Activated naive CD8-positive, alpha-beta T cell (primary cell): ENCODE data around the gene ADAMTS9.

ENCODE experiments used
- H3K27ac Mint-ChIP-seq: one replicate; pipeline ENCODE4 v1.8.0; 2021; ENCODE audit warnings: mixed read lengths
- H3K27me3 Mint-ChIP-seq: one replicate; pipeline ENCODE4 v1.8.0; 2021; ENCODE audit warnings: mixed read lengths
- H3K36me3 Mint-ChIP-seq: one replicate; pipeline ENCODE4 v1.8.0; 2021; ENCODE audit warnings: mixed read lengths
- H3K4me1 Mint-ChIP-seq: one replicate; pipeline ENCODE4 v1.8.0; 2021; ENCODE audit warnings: low read depth, mixed read lengths
- H3K4me3 Mint-ChIP-seq: one replicate; pipeline ENCODE4 v1.8.0; 2021; ENCODE audit warnings: mild to moderate bottlenecking, mixed read lengths
- H3K9me3 Mint-ChIP-seq: one replicate; pipeline ENCODE4 v1.8.0; 2021; ENCODE audit warnings: low read depth, mixed read lengths

Gene ADAMTS9

GRCh38 chr3:64566859-64567258 lies 120.9 kb downstream of the ADAMTS9 start:
- Mint-ChIP-seq H3K36me3 (no peaks in the 10 kb centered on the region), H3K4me1 (no peaks in the 10 kb centered on the region)

DNA sequence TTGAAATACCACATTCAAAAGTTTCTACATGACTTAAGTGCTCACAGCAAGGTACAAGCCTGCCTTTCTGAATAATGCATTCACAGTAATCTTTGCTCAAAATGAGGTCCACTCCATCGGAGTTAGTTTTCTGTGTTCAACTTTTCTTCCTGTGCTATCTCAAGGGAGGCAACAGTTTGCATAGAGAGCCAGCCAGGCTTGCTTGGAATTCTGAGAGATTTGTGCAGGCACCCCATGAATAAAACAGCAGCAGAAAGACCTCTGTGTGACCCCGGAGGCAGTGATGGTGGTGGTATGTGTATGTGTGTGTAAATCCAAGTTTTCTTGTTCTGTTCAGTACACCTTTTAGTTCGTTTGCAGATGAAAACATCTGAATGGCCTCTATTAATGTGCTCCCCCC lies 124.0 kb downstream of the ADAMTS9 start:
- Mint-ChIP-seq H3K27ac (no peak overlapping the region), H3K4me1 (no peaks in the 10 kb centered on the region), H3K36me3 (no peaks in the 10 kb centered on the region), H3K9me3 (no peaks in the 10 kb centered on the region), H3K4me3 (no peak overlapping the region), H3K27me3 (peaks cover 2% of the 10 kb centered on the region)

More at GRCh38 chr3:64566859-64567258, 120.9 kb downstream of the ADAMTS9 start:
- peaks cover 2% of the 10 kb centered on the region for H3K27me3 Mint-ChIP-seq
- no peak overlapping the region for H3K27ac Mint-ChIP-seq
- H3K9me3 Mint-ChIP-seq: no peaks in the 10 kb centered on the region
- H3K4me3 Mint-ChIP-seq: no peak overlapping the region

DNA sequence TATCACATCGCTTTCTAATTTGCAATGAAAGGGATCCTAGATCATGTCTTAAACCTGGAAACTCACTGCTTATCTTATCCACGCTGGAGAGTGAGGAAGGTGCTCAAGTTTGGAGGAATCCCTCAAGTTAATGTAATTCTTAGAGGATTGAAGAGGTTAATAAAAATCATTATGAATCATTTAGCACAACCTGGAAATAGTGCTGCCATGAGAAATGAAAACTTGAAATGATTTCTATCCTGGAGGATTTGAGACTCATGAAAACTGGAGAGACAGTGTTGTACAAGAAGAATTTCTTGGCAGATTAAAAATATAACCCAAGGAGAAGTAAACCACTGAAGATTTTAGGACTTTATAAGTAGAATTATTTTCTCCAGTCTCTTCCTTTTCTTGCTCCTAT lies 125.9 kb downstream of the ADAMTS9 start:
- no peak overlapping the region for H3K4me3 Mint-ChIP-seq
- peaks cover 2% of the 10 kb centered on the region for H3K27me3 Mint-ChIP-seq
- H3K27ac Mint-ChIP-seq: no peak overlapping the region
- H3K4me1 Mint-ChIP-seq: no peaks in the 10 kb centered on the region
- no peaks in the 10 kb centered on the region for H3K9me3 Mint-ChIP-seq
- no peaks in the 10 kb centered on the region for H3K36me3 Mint-ChIP-seq

DNA sequence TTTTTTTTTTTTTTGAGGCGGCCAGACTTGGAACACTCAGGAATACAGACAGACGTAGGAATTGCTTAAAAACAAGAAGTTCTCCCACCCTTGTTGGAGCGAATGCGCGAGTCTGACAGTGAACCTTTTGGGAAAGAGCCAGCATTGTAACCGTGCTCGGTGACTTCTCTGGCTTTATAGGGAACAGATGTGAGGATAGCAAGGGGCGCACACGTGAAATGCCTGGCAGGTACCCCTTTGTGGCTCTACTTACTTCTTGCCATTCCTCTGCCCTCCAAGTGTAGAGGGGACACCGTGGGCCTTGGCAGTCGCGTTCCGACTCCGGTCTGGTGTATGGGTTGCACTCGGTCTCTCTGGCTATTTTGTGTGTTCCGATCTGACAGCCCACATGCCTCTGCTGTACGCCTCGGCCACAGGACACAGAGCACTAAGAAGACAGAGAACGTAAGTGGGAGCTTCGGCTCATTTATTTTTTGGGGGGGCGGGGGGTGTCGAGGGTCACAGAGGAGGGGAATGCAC lies 126.4 kb downstream of the ADAMTS9 start:
- Mint-ChIP-seq H3K4me3 (no peak overlapping the region), H3K27me3 (peaks cover 5% of the 10 kb centered on the region), H3K4me1 (no peaks in the 10 kb centered on the region), H3K36me3 (no peaks in the 10 kb centered on the region), H3K9me3 (no peaks in the 10 kb centered on the region), H3K27ac (no peak overlapping the region)

DNA sequence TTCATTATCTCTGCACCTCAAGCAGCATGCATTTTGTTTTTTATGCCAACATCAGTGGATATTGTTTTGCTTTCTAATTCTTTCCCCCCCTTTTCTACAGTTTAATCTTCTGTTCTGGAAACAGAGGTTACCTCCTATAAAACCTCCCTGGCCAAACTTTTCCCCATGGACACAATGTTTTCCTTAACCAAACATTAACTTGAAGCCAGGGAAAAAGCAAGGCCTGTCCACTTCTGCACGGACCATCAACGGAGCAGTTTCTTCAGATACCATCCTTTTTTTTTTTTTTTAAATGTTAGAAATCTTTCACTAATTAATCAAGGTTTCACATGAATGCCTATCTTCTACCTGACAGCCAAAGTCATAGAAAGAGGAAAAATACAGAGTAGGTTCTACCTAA lies 127.0 kb downstream of the ADAMTS9 start:
- Mint-ChIP-seq H3K4me1 (no peaks in the 10 kb centered on the region), H3K9me3 (no peaks in the 10 kb centered on the region), H3K36me3 (no peaks in the 10 kb centered on the region), H3K27me3 (peaks cover 5% of the 10 kb centered on the region), H3K4me3 (no peak overlapping the region), H3K27ac (no peak overlapping the region)

- Mint-ChIP-seq H3K4me1 (no peaks in the 10 kb centered on the region), H3K36me3 (no peaks in the 10 kb centered on the region), H3K4me3 (no peak overlapping the region), H3K27me3 (peaks cover 5% of the 10 kb centered on the region), H3K27ac (no peak overlapping the region), H3K9me3 (no peaks in the 10 kb centered on the region)
Measured at GRCh38 chr3:64559588-64559987, 128.2 kb downstream of the ADAMTS9 start.

- peaks cover 7% of the 10 kb centered on the region for H3K27me3 Mint-ChIP-seq
- no peaks in the 10 kb centered on the region for H3K4me1 Mint-ChIP-seq
- H3K27ac Mint-ChIP-seq: no peak overlapping the region
- no peak overlapping the region for H3K4me3 Mint-ChIP-seq
- no peaks in the 10 kb centered on the region for H3K36me3 Mint-ChIP-seq
- H3K9me3 Mint-ChIP-seq: no peaks in the 10 kb centered on the region
Measured at GRCh38 chr3:64556046-64556445, 131.8 kb downstream of the ADAMTS9 start.

- Mint-ChIP-seq H3K9me3 (no peaks in the 10 kb centered on the region), H3K36me3 (no peaks in the 10 kb centered on the region), H3K4me3 (no peak overlapping the region), H3K27ac (no peak overlapping the region), H3K4me1 (no peaks in the 10 kb centered on the region), H3K27me3 (peaks cover 7% of the 10 kb centered on the region)
Measured at GRCh38 chr3:64555351-64555750, 132.4 kb downstream of the ADAMTS9 start.

GRCh38 chr3:64554096-64554920 lies 133.5 kb downstream of the ADAMTS9 start:
- H3K9me3 Mint-ChIP-seq: no peaks in the 10 kb centered on the region
- H3K36me3 Mint-ChIP-seq: no peaks in the 10 kb centered on the region
- H3K4me3 Mint-ChIP-seq: no peak overlapping the region
- H3K4me1 Mint-ChIP-seq: no peaks in the 10 kb centered on the region
- no peak overlapping the region for H3K27ac Mint-ChIP-seq
- peaks cover 7% of the 10 kb centered on the region for H3K27me3 Mint-ChIP-seq

DNA sequence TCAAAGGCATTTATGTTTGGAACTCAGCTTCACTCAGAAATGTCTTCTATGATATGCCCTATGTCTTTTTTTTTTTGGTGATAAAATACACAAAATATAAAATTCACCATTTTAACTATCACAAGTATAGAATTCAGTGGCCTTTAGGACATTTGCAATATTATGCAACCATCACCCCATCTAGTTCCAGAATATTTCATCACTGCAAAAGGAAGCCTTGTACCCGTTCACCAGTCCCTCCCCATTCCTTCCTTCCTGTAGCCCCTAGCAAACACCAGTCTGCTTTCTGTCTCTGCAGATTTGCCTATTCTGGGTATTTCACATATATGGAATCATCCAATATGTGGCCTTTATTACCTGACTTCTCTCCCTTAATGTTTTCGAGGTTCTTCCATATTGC lies 134.8 kb downstream of the ADAMTS9 start:
- H3K4me3 Mint-ChIP-seq: no peak overlapping the region
- H3K4me1 Mint-ChIP-seq: no peaks in the 10 kb centered on the region
- H3K9me3 Mint-ChIP-seq: no peaks in the 10 kb centered on the region
- peaks cover 7% of the 10 kb centered on the region for H3K27me3 Mint-ChIP-seq
- H3K36me3 Mint-ChIP-seq: no peaks in the 10 kb centered on the region
- no peak overlapping the region for H3K27ac Mint-ChIP-seq

DNA sequence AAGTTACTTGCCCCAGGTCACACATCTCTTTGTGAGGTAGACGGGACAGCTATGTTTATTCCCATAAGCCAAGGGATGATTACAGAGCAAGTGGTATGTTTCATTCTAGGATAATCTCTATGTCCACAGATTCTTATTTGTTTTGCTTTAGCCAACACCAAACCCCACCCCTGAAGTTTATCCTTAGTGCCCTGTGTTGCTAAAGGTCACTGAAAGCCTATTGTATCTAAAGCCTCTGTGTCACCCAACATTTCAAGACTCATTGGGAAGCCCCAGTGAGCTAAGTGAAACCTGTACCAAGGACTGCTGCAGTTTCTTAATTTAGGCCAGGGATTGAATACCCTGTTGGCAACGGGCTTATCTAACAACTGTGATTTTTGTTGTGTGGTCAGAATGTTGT lies 135.6 kb downstream of the ADAMTS9 start:
- H3K4me3 Mint-ChIP-seq: no peak overlapping the region
- H3K9me3 Mint-ChIP-seq: no peaks in the 10 kb centered on the region
- H3K36me3 Mint-ChIP-seq: no peaks in the 10 kb centered on the region
- peaks cover 7% of the 10 kb centered on the region for H3K27me3 Mint-ChIP-seq
- H3K27ac Mint-ChIP-seq: no peak overlapping the region
- no peaks in the 10 kb centered on the region for H3K4me1 Mint-ChIP-seq

DNA sequence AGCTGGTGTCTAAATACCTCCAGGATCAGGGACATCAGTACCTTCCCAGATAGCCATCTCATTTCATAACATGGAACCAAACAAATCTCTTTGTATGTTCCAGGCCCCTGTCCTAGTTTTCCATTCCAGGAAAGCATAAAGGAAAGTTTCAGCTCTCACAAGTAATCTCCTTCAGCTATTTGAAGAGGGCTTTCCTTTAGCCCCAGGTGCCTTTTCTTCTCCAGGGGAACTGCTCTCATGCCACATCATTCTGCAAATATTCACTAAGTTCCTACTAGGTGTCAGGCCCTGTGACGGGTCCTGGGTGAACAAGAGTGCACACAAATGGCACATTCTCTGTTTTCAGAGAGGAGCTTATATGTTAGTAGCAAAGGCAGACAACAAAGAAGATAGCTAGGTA lies 136.1 kb downstream of the ADAMTS9 start:
- Mint-ChIP-seq H3K27ac (no peak overlapping the region), H3K27me3 (peaks cover 3% of the 10 kb centered on the region), H3K9me3 (no peaks in the 10 kb centered on the region), H3K36me3 (no peaks in the 10 kb centered on the region), H3K4me1 (no peaks in the 10 kb centered on the region), H3K4me3 (no peak overlapping the region)

DNA sequence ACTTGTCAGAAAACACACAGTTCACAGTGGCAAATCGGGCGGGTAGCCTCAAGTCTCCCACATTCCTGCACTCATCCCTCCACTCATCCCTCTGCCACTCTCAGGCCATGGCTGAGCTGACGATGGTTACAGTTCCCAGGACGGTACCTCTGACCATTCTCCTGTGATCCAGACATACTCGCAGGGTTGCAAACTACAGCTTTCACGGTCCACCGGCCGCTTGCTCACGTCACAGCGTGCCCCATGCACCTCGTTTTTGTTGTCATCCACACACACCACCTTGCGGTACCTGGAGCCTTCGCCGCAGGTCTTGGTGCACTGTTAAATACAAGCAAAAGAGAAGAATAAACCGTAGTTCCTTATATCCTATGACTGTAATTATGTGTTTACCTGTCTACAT lies 137.1 kb downstream of the ADAMTS9 start:
- H3K9me3 Mint-ChIP-seq: no peaks in the 10 kb centered on the region
- no peaks in the 10 kb centered on the region for H3K36me3 Mint-ChIP-seq
- peaks cover 2% of the 10 kb centered on the region for H3K27me3 Mint-ChIP-seq
- H3K4me1 Mint-ChIP-seq: no peaks in the 10 kb centered on the region
- H3K4me3 Mint-ChIP-seq: no peak overlapping the region
- no peak overlapping the region for H3K27ac Mint-ChIP-seq

GRCh38 chr3:64549869-64550268 lies 137.9 kb downstream of the ADAMTS9 start:
- no peaks in the 10 kb centered on the region for H3K4me1 Mint-ChIP-seq
- H3K9me3 Mint-ChIP-seq: no peaks in the 10 kb centered on the region
- H3K36me3 Mint-ChIP-seq: no peaks in the 10 kb centered on the region
- H3K27me3 Mint-ChIP-seq: peaks cover 2% of the 10 kb centered on the region
- H3K27ac Mint-ChIP-seq: no peak overlapping the region
- no peak overlapping the region for H3K4me3 Mint-ChIP-seq

GRCh38 chr3:64548200-64548889 lies 139.5 kb downstream of the ADAMTS9 start:
- no peaks in the 10 kb centered on the region for H3K4me1 Mint-ChIP-seq
- H3K27ac Mint-ChIP-seq: no peak overlapping the region
- no peaks in the 10 kb centered on the region for H3K9me3 Mint-ChIP-seq
- H3K27me3 Mint-ChIP-seq: peaks cover 2% of the 10 kb centered on the region
- no peak overlapping the region for H3K4me3 Mint-ChIP-seq
- H3K36me3 Mint-ChIP-seq: no peaks in the 10 kb centered on the region
